ENCODE results near the gene TUBB6.
A peak's percentile ranks its signal among the peaks of the same experiment; 100 is the strongest.

TUBB6 gene

GRCh38 chr18:12336171-12336613 lies 28.2 kb downstream of the TUBB6 start:
- DNase-seq (ENCODE audit: low read depth) = no peak
- no peak overlapping the region for H3K4me3 ChIP-seq (ENCODE audit: control insufficient read depth, low read depth, low read length)
- TF ChIP-seq CTCF (conservative IDR thresholded peaks at IDR 0.05; ENCODE audit: control insufficient read depth, insufficient read depth, low read depth, low read length) = no peak

- DNase-seq (ENCODE audit: low read depth) = peak; percentile 63
- no peak for TF ChIP-seq CTCF (conservative IDR thresholded peaks at IDR 0.05; ENCODE audit: control insufficient read depth, insufficient read depth, low read depth, low read length)
- no peak overlapping the region for H3K4me3 ChIP-seq (ENCODE audit: control insufficient read depth, low read depth, low read length)
These were observed 28.8 kb downstream of the TUBB6 start for GRCh38 chr18:12336887-12337286.

- H3K4me3 ChIP-seq (ENCODE audit: control insufficient read depth, low read depth, low read length) = no peak overlapping the region
- no peak for TF ChIP-seq CTCF (conservative IDR thresholded peaks at IDR 0.05; ENCODE audit: control insufficient read depth, insufficient read depth, low read depth, low read length)
- DNase-seq (ENCODE audit: low read depth) = no peak
These were observed 30.3 kb downstream of the TUBB6 start for GRCh38 chr18:12338382-12338781.

- DNase-seq (ENCODE audit: low read depth) = no peak
- no peak for TF ChIP-seq CTCF (conservative IDR thresholded peaks at IDR 0.05; ENCODE audit: control insufficient read depth, insufficient read depth, low read depth, low read length)
- no peak overlapping the region for H3K4me3 ChIP-seq (ENCODE audit: control insufficient read depth, low read depth, low read length)
These were observed 33.1 kb downstream of the TUBB6 start for GRCh38 chr18:12340945-12341660.

- no peak for TF ChIP-seq CTCF (conservative IDR thresholded peaks at IDR 0.05; ENCODE audit: control insufficient read depth, insufficient read depth, low read depth, low read length)
- DNase-seq (ENCODE audit: low read depth) = no peak
- no peak overlapping the region for H3K4me3 ChIP-seq (ENCODE audit: control insufficient read depth, low read depth, low read length)
These were observed 34.6 kb downstream of the TUBB6 start for GRCh38 chr18:12342661-12343060.

- no peak for TF ChIP-seq CTCF (conservative IDR thresholded peaks at IDR 0.05; ENCODE audit: control insufficient read depth, insufficient read depth, low read depth, low read length)
- no peak for DNase-seq (ENCODE audit: low read depth)
- H3K4me3 ChIP-seq (ENCODE audit: control insufficient read depth, low read depth, low read length) = no peak overlapping the region
These were observed 37.6 kb downstream of the TUBB6 start for GRCh38 chr18:12345491-12346239.
